ENCODE measurements around the gene LARP6.

Gene LARP6

DNA sequence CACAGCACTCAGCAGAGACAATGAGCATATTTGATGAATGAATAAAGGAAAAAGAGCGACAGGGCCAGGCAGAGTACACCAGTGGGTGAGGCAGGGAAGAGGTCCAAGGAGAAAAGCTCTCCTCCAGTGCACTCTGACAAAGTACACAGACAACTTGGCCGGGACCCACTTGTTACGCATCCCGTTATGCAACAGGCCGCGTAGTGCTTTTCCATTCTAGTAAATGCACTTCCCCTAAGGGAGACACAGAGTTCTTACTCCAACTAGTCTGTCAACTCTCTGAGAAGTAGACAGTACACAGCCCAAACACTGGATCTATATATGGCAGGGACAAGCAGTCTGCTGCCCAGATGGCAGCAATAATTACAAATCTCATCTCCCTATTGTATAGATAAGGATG lies 18.5 kb downstream of the LARP6 start:
- H3K4me1 ChIP-seq (ENCODE audit: control extremely low read depth in 1 of 4, control insufficient read depth in 4 of 4, insufficient read depth in 4 of 4, low read length in 3 of 4) = no peaks in the 10 kb centered on the region
- H3K27me3 ChIP-seq (replicated peaks in 2 of 5; ENCODE audit: control insufficient read depth in 4 of 5, insufficient read depth in 5 of 5, low read length in 4 of 5) = no peaks in the 10 kb centered on the region
- ChIA-PET CTCF (interaction anchor here (1.1 to 1.4 kb wide), 2 partner anchors 10 to 11 kb away, joined by 3 to 4 read pairs; no protein-coding TSS in a partner anchor), POLR2A (no interaction called here)
- no peak for DNase-seq
- 93% methylated on average over 3 of the region's 6 CpGs for WGBS (ENCODE audit: insufficient coverage)
- H3K27ac ChIP-seq (ENCODE audit: insufficient read depth in 1 of 2, low read depth in 1 of 2, low read length in 2 of 2, poor library complexity in 1 of 2, severe bottlenecking in 2 of 2) = no peak overlapping the region
- H3K36me3 ChIP-seq (ENCODE audit: control insufficient read depth in 4 of 4, insufficient read depth in 4 of 4, low read length in 3 of 4) = no peaks in the 10 kb centered on the region
- H3K4me3 ChIP-seq (ENCODE audit: control insufficient read depth in 1 of 7, extremely low read depth in 1 of 7, insufficient read depth in 4 of 7, low read depth in 2 of 7, low read length in 6 of 7) = no peak overlapping the region
- H3K9me3 ChIP-seq (ENCODE audit: control extremely low read depth in 1 of 5, control insufficient read depth in 4 of 5, insufficient read depth in 2 of 5, low read depth in 1 of 5, low read length in 4 of 5) = no peaks in the 10 kb centered on the region

DNA sequence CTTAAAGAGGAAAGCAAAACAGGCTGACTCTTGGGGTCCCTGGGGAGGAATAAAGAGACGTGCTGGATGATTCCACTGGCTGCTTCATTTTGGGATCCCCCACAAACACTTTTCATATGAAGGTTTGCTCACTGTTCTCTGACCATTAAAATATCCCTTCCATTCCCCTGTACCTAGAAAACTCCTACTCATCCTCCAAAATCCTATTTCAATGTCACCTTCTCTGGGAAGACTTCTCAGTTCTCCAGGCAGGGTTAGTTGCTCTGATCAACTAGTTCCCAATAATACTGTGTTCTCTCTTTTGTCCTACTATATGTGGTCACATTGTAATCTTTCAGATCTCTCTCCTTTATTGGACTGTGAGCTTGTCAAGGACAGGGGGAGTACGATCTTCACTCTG lies 19.0 kb downstream of the LARP6 start:
- Histone ChIP-seq H3K4me3 (ENCODE audit: control insufficient read depth in 1 of 7, extremely low read depth in 1 of 7, insufficient read depth in 4 of 7, low read depth in 2 of 7, low read length in 6 of 7) (no peak overlapping the region), H3K4me1 (ENCODE audit: control extremely low read depth in 1 of 4, control insufficient read depth in 4 of 4, insufficient read depth in 4 of 4, low read length in 3 of 4) (no peaks in the 10 kb centered on the region), H3K27me3 (replicated peaks in 2 of 5; ENCODE audit: control insufficient read depth in 4 of 5, insufficient read depth in 5 of 5, low read length in 4 of 5) (no peaks in the 10 kb centered on the region), H3K9me3 (ENCODE audit: control extremely low read depth in 1 of 5, control insufficient read depth in 4 of 5, insufficient read depth in 2 of 5, low read depth in 1 of 5, low read length in 4 of 5) (no peaks in the 10 kb centered on the region), H3K27ac (ENCODE audit: insufficient read depth in 1 of 2, low read depth in 1 of 2, low read length in 2 of 2, poor library complexity in 1 of 2, severe bottlenecking in 2 of 2) (no peak overlapping the region), H3K36me3 (ENCODE audit: control insufficient read depth in 4 of 4, insufficient read depth in 4 of 4, low read length in 3 of 4) (no peaks in the 10 kb centered on the region)
- DNase-seq = no peak
- ChIA-PET CTCF (interaction anchor here (1.1 to 1.4 kb wide), 2 partner anchors 10 to 11 kb away, joined by 3 to 4 read pairs; no protein-coding TSS in a partner anchor), POLR2A (no interaction called here)
- WGBS (ENCODE audit: insufficient coverage) = 80% methylated on average over 1 of the region's 2 CpGs

DNA sequence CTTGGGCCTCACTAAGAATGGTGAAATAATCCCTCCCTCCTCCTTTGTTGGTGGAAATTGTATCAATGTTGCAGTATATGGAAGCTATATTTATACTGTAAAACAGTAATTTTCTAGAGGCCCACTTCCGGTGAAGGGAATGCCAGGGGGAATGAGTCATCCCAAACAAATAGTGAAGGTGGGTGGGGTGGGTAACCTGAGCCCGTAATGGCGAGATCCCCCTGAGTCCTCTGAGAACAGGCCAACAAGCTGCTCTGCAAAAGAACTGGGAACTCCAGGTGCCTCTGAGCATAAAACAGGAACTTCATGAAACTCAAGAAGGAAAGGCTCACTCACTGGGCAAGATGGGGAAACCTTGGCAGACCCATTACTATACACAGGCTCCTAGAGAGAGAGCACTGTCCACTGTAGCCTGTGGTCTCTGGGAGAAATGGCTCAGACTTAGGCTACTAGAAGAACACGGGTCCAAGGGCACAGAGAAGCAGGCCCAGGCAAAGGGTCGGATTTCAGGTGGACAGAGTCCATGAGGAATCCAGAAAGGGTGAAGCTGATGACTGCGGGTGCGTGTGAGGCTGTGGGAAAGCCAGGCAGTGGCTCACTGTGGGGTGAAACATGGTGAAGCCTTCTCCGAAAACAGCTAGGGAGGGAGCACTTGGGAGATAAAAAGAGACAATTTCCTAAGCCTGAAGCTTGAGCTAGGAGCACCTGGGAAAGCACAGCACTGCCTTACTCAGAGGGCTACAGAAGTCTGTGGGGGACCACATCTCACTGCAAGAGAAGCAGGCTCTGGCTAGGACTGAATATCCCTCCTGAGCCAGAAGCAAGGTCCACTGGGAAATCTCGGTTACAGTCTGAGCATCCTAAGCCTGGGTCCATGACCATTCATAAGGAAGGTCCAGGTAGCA lies 19.8 kb downstream of the LARP6 start:
- CTCF ChIA-PET = interaction anchor here (0.7 kb wide), 1 partner anchor 10 kb away, joined by 3 read pairs; no protein-coding TSS in a partner anchor
- Histone ChIP-seq H3K4me1 (ENCODE audit: control extremely low read depth in 1 of 4, control insufficient read depth in 4 of 4, insufficient read depth in 4 of 4, low read length in 3 of 4) (no peaks in the 10 kb centered on the region), H3K36me3 (ENCODE audit: control insufficient read depth in 4 of 4, insufficient read depth in 4 of 4, low read length in 3 of 4) (no peaks in the 10 kb centered on the region), H3K4me3 (ENCODE audit: control insufficient read depth in 1 of 7, extremely low read depth in 1 of 7, insufficient read depth in 4 of 7, low read depth in 2 of 7, low read length in 6 of 7) (no peak overlapping the region), H3K9me3 (ENCODE audit: control extremely low read depth in 1 of 5, control insufficient read depth in 4 of 5, insufficient read depth in 2 of 5, low read depth in 1 of 5, low read length in 4 of 5) (no peaks in the 10 kb centered on the region), H3K27me3 (replicated peaks in 2 of 5; ENCODE audit: control insufficient read depth in 4 of 5, insufficient read depth in 5 of 5, low read length in 4 of 5) (peaks cover 0 to 2% (median 0%) of the 10 kb centered on the region in 5 experiments), H3K27ac (ENCODE audit: insufficient read depth in 1 of 2, low read depth in 1 of 2, low read length in 2 of 2, poor library complexity in 1 of 2, severe bottlenecking in 2 of 2) (no peak overlapping the region)
- POLR2A ChIA-PET = interaction anchor here (0.6 kb wide), 1 partner anchor 84 kb away, joined by 3 read pairs; no protein-coding TSS in a partner anchor
- peak in 1 of 3 donors; percentile 13 for DNase-seq
- 84% methylated on average over 8 of the region's 9 CpGs for WGBS (ENCODE audit: insufficient coverage)

DNA sequence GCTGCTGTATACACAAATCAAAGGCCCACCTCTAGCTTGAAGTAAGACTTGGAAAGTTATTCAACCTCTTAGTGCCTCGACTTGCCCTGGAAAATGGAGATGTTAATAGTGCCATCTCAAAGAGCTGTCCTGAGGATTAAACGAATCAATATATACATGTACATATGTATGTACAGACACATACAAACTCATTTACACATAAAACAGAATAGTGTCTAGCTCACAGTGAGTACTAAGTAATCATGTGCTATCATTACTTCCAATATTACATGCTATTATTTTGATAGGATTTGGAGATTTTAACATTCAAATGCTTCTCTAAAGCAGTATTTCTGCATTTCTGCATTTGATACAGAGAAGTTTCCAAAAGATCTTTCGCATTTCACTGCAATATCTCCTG lies 20.5 kb downstream of the LARP6 start:
- Histone ChIP-seq H3K4me1 (ENCODE audit: control extremely low read depth in 1 of 4, control insufficient read depth in 4 of 4, insufficient read depth in 4 of 4, low read length in 3 of 4) (no peaks in the 10 kb centered on the region), H3K27ac (ENCODE audit: insufficient read depth in 1 of 2, low read depth in 1 of 2, low read length in 2 of 2, poor library complexity in 1 of 2, severe bottlenecking in 2 of 2) (no peak overlapping the region), H3K36me3 (ENCODE audit: control insufficient read depth in 4 of 4, insufficient read depth in 4 of 4, low read length in 3 of 4) (no peaks in the 10 kb centered on the region), H3K27me3 (replicated peaks in 2 of 5; ENCODE audit: control insufficient read depth in 4 of 5, insufficient read depth in 5 of 5, low read length in 4 of 5) (peaks cover 0 to 2% (median 0%) of the 10 kb centered on the region in 5 experiments), H3K9me3 (ENCODE audit: control extremely low read depth in 1 of 5, control insufficient read depth in 4 of 5, insufficient read depth in 2 of 5, low read depth in 1 of 5, low read length in 4 of 5) (no peaks in the 10 kb centered on the region), H3K4me3 (ENCODE audit: control insufficient read depth in 1 of 7, extremely low read depth in 1 of 7, insufficient read depth in 4 of 7, low read depth in 2 of 7, low read length in 6 of 7) (no peak overlapping the region)
- no CpG with 5 or more reads among the region's 3 CpGs for WGBS (ENCODE audit: insufficient coverage)
- ChIA-PET CTCF (interaction anchor here (0.7 kb wide), 1 partner anchor 9 kb away, joined by 3 read pairs; no protein-coding TSS in a partner anchor), POLR2A (interaction anchor here (0.6 kb wide), 1 partner anchor 83 kb away, joined by 3 read pairs; no protein-coding TSS in a partner anchor)
- no peak for DNase-seq

DNA sequence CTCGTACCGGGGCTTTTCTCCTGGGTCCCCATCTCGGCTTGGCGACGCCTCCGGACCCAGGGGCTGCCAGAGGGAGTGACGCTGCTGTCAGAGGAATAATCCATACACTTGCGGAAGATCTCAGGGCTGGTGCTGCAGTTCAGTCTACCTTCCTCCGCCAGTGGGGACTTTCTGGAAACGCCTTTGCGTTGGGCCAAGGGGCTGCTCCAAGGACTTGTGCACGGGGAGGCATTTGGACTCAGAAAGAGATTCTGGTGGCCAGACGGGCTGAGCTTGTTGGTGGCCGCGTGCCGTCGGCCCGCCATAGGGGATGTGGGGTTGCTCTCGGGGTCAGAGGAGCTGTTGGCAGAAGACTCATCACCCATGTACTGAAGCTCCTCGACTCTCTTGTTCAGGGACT lies 21.8 kb downstream of the LARP6 start:
- no peaks in the 10 kb centered on the region for H3K4me1 ChIP-seq (ENCODE audit: control extremely low read depth in 1 of 4, control insufficient read depth in 4 of 4, insufficient read depth in 4 of 4, low read length in 3 of 4)
- 97% methylated on average over 20 of the region's 20 CpGs for WGBS (ENCODE audit: insufficient coverage)
- ChIA-PET CTCF (no interaction called here), POLR2A (no interaction called here)
- H3K27ac ChIP-seq (ENCODE audit: insufficient read depth in 1 of 2, low read depth in 1 of 2, low read length in 2 of 2, poor library complexity in 1 of 2, severe bottlenecking in 2 of 2) = no peak overlapping the region
- no peaks in the 10 kb centered on the region for H3K36me3 ChIP-seq (ENCODE audit: control insufficient read depth in 4 of 4, insufficient read depth in 4 of 4, low read length in 3 of 4)
- H3K9me3 ChIP-seq (ENCODE audit: control extremely low read depth in 1 of 5, control insufficient read depth in 4 of 5, insufficient read depth in 2 of 5, low read depth in 1 of 5, low read length in 4 of 5) = no peaks in the 10 kb centered on the region
- no peak for DNase-seq
- H3K27me3 ChIP-seq (replicated peaks in 2 of 5; ENCODE audit: control insufficient read depth in 4 of 5, insufficient read depth in 5 of 5, low read length in 4 of 5) = peaks cover 0 to 2% (median 0%) of the 10 kb centered on the region in 5 experiments
- no peak overlapping the region for H3K4me3 ChIP-seq (ENCODE audit: control insufficient read depth in 1 of 7, extremely low read depth in 1 of 7, insufficient read depth in 4 of 7, low read depth in 2 of 7, low read length in 6 of 7)

DNA sequence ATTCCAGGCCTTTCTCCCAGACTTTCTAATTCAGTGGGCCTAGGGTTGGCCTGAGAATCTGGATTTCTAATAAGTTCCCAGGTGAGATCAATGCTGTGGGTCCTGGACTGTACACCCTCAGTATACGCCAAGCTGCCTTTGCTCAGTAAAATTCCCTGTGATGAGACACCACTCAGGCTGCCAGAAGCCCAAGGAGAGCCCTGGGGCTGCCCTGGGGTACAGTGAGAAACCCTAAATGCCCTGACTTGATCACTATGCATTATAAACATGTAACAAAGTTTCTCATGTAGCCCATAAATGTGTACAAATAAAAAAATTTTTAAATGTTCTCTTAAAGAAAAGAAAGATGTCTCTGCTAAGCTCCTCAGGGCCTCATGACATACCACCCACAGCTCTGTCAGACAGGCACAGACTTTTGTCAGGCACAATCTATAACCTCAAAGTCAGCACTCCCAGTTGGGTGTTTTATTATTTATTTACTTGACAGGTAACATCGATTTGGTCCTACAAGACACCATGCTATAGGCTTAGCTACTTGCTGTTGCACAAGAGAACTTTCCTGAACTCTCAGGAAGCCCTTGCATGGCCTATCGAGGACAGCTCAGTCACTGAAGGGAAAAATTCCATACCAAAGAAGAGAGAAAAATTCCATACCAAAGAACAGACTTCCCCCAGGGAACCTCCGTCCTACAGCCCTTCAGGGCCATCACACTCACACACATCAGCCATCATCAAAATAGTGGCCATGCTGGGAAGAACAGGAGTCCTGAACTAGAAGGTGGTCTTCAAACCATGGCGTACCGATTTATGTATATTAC lies 22.7 kb downstream of the LARP6 start:
- CTCF ChIA-PET = interaction anchor here (1.7 kb wide), 1 partner anchor 10 kb away, joined by 4 read pairs; no protein-coding TSS in a partner anchor
- Histone ChIP-seq H3K4me3 (ENCODE audit: control insufficient read depth in 1 of 7, extremely low read depth in 1 of 7, insufficient read depth in 4 of 7, low read depth in 2 of 7, low read length in 6 of 7) (no peak overlapping the region), H3K27ac (ENCODE audit: insufficient read depth in 1 of 2, low read depth in 1 of 2, low read length in 2 of 2, poor library complexity in 1 of 2, severe bottlenecking in 2 of 2) (no peak overlapping the region), H3K27me3 (replicated peaks in 2 of 5; ENCODE audit: control insufficient read depth in 4 of 5, insufficient read depth in 5 of 5, low read length in 4 of 5) (peaks cover 0 to 2% (median 0%) of the 10 kb centered on the region in 5 experiments), H3K9me3 (ENCODE audit: control extremely low read depth in 1 of 5, control insufficient read depth in 4 of 5, insufficient read depth in 2 of 5, low read depth in 1 of 5, low read length in 4 of 5) (no peaks in the 10 kb centered on the region), H3K36me3 (ENCODE audit: control insufficient read depth in 4 of 4, insufficient read depth in 4 of 4, low read length in 3 of 4) (no peaks in the 10 kb centered on the region), H3K4me1 (ENCODE audit: control extremely low read depth in 1 of 4, control insufficient read depth in 4 of 4, insufficient read depth in 4 of 4, low read length in 3 of 4) (peaks cover 0 to 7% (median 4%) of the 10 kb centered on the region in 4 experiments)
- POLR2A ChIA-PET = no interaction called here
- WGBS (ENCODE audit: insufficient coverage) = 100% methylated on average over 1 of the region's 6 CpGs
- no peak for DNase-seq
